ENCODE measurements around the gene TAB3. TPM values are rescaled to one million over a fixed set of nuclear protein-coding genes. Genes with fewer than 3 reads are reported as not detected.

The TAB3 gene
- total RNA-seq, 1 experiment from 2014 or later: 13.5 TPM

DNA sequence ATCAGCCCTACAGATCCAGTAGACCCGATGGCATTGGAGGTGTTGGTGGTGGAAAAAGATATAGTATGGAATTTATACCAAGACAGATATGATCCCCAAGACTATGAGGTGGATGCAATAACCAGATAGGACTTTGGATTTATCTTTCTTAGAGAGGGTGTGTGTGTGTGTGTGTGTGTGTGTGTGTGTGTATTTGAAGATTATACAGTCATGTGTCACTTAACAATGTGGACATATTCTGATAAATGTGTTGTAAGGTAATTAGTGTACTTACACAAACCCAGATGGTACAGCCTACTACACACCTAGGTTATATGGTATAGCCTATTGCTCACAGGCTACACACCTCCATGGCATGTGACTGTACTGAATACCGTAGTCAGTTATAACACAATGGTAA is 24.4 kb upstream of the TAB3 start:
- no peak overlapping the region for H2BK5ac ChIP-seq (ENCODE audit: insufficient read length, low read length)
- H3K23ac ChIP-seq (ENCODE audit: insufficient read length, low read depth, low read length): no peak overlapping the region
- Mint-ChIP-seq H3K4me3 (no peak overlapping the region), H3K9me3 (peaks cover 42 to 46% of the 10 kb centered on the region in 2 experiments), H3K27me3 (ENCODE audit: low read depth) (peaks cover 2% of the 10 kb centered on the region; the same call in 1 of the 2 replicates), H3K36me3 (ENCODE audit: insufficient read depth in 1 of 3, low read depth in 3 of 3) (no peaks in the 10 kb centered on the region; a peak in 1 of 7 replicates), H3K4me1 (peaks cover 8% of the 10 kb centered on the region in 2 experiments), H3K27ac (no peak overlapping the region)
- no CpG with 5 or more reads among the region's 2 CpGs for WGBS (ENCODE audit: extremely low coverage, insufficient read length, low lambda C conversion rate)
- H2BK15ac ChIP-seq (ENCODE audit: low read depth, low read length): no peak overlapping the region
- no peak overlapping the region for H4K5ac ChIP-seq (ENCODE audit: insufficient read length, low read depth, low read length)
- no peaks in the 10 kb centered on the region for H3K79me2 ChIP-seq (ENCODE audit: insufficient read depth, low read length)
- H2BK12ac ChIP-seq (ENCODE audit: insufficient read length, low read depth, low read length): no peak overlapping the region
- H3K27me3 ChIP-seq (ENCODE audit: insufficient read depth, low read length): no peaks in the 10 kb centered on the region
- no peak overlapping the region for H2AK5ac ChIP-seq (ENCODE audit: insufficient read length, low read length)
- no peak overlapping the region for H2BK20ac ChIP-seq (ENCODE audit: low read depth, low read length, poor library complexity, severe bottlenecking)
- H4K91ac ChIP-seq (ENCODE audit: insufficient read length, low read depth, low read length): no peak overlapping the region
- H4K8ac ChIP-seq (replicated peaks; ENCODE audit: insufficient read length, low read depth, low read length): no peak overlapping the region
- H3K18ac ChIP-seq (ENCODE audit: insufficient read length, low read depth, low read length): no peak overlapping the region
- H3K27ac ChIP-seq (ENCODE audit: insufficient read length, low read depth, low read length): no peak overlapping the region
- no peaks in the 10 kb centered on the region for H3K79me1 ChIP-seq (ENCODE audit: insufficient read depth, low read depth, low read length, poor library complexity, severe bottlenecking)
- DNase-seq: no peak
- H3K4me1 ChIP-seq (ENCODE audit: insufficient read depth, low read length): no peaks in the 10 kb centered on the region; the same call in 1 of the 2 replicates
- H2AFZ ChIP-seq (ENCODE audit: low read length): no peak overlapping the region
- H2BK120ac ChIP-seq (ENCODE audit: low read depth, low read length, poor library complexity, severe bottlenecking): no peak overlapping the region
- H3K9me3 ChIP-seq (ENCODE audit: control insufficient read depth, low read depth, low read length): peaks cover 12% of the 10 kb centered on the region
- no peaks in the 10 kb centered on the region for H3K23me2 ChIP-seq (ENCODE audit: insufficient read length, low read depth, low read length, poor library complexity, severe bottlenecking)
- H3K9ac ChIP-seq (ENCODE audit: extremely low read depth, insufficient read length, low read length): no peak overlapping the region
- no peak overlapping the region for H3T11ph ChIP-seq (ENCODE audit: low read length)
- no peak overlapping the region for H3K56ac ChIP-seq (ENCODE audit: insufficient read length, low read depth, low read length)
- H3K4me2 ChIP-seq (ENCODE audit: insufficient read depth, insufficient read length, low read length): no peak overlapping the region
- no peak overlapping the region for H3K4ac ChIP-seq (ENCODE audit: low read depth, low read length)
- TF ChIP-seq, protein P1, sequence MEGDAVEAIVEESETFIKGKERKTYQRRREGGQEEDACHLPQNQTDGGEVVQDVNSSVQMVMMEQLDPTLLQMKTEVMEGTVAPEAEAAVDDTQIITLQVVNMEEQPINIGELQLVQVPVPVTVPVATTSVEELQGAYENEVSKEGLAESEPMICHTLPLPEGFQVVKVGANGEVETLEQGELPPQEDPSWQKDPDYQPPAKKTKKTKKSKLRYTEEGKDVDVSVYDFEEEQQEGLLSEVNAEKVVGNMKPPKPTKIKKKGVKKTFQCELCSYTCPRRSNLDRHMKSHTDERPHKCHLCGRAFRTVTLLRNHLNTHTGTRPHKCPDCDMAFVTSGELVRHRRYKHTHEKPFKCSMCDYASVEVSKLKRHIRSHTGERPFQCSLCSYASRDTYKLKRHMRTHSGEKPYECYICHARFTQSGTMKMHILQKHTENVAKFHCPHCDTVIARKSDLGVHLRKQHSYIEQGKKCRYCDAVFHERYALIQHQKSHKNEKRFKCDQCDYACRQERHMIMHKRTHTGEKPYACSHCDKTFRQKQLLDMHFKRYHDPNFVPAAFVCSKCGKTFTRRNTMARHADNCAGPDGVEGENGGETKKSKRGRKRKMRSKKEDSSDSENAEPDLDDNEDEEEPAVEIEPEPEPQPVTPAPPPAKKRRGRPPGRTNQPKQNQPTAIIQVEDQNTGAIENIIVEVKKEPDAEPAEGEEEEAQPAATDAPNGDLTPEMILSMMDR (conservative IDR thresholded peaks at IDR 0.05): no peak
- H4K20me1 ChIP-seq (ENCODE audit: control insufficient read depth, insufficient read depth, insufficient read length): no peaks in the 10 kb centered on the region
- H3K14ac ChIP-seq (ENCODE audit: insufficient read depth, low read length): no peak overlapping the region

Measured in H9 (cell line).